HCT116 (cell line): ENCODE measurements around the gene NUMA1.

Experiments
- CEBPB ChIP-seq: IDR thresholded peaks from 2 replicates; pipeline ENCODE4 v1.6.1; 2012; ENCODE audit warnings: low read depth
- CTCF ChIP-seq, 3 experiments: fragments of 200-600 bp in 1 of 3; sonication (generic) in 1 of 3; IDR thresholded peaks in 2 of 3; conservative IDR thresholded peaks in 1 of 3; 2 replicates each; pipeline ENCODE4 v1.5.1; 2012 to 2017; ENCODE audit warnings: low read depth in 2 of 3, low read length in 2 of 3, antibody characterized with exemption in 1 of 3, borderline replicate concordance in 1 of 3, control low read depth in 1 of 3, mild to moderate bottlenecking in 1 of 3, mixed read lengths in 1 of 3, mixed run types in 1 of 3, moderate library complexity in 1 of 3; ENCODE audit not compliant: insufficient read depth in 1 of 3
- ELF1 ChIP-seq: IDR thresholded peaks from 2 replicates; pipeline ENCODE4 v1.6.1; 2012; ENCODE audit warnings: low read depth, borderline replicate concordance
- EZH2phosphoT487 ChIP-seq: fragments of 200-600 bp; IDR thresholded peaks from 2 replicates; pipeline ENCODE4 v1.6.1; 2018; ENCODE audit warnings: antibody characterized with exemption, borderline replicate concordance
- JUND ChIP-seq: IDR thresholded peaks from 2 replicates; pipeline ENCODE4 v1.6.1; 2012
- MAX ChIP-seq: IDR thresholded peaks from 2 replicates; pipeline ENCODE4 v1.6.1; 2012
- POLR2A ChIP-seq: IDR thresholded peaks from 2 replicates; pipeline ENCODE4 v1.7.0; 2011; ENCODE audit warnings: borderline replicate concordance; ENCODE audit not compliant: insufficient read depth, insufficient read length; ENCODE audit errors: extremely low read depth
- POLR2AphosphoS5 ChIP-seq: IDR thresholded peaks from 2 replicates; pipeline ENCODE4 v1.6.1; 2011; ENCODE audit warnings: mild to moderate bottlenecking, low read depth, low read length, moderate library complexity
- SRF ChIP-seq: IDR thresholded peaks from 2 replicates; pipeline ENCODE4 v1.6.1; 2012; ENCODE audit warnings: low read depth
- TCF7L2 ChIP-seq: IDR thresholded peaks from 2 replicates; pipeline ENCODE4 v1.7.0; 2011; ENCODE audit warnings: borderline replicate concordance, inconsistent platforms; ENCODE audit not compliant: insufficient read depth, insufficient read length; ENCODE audit errors: extremely low read depth
- YY1 ChIP-seq: IDR thresholded peaks from 2 replicates; pipeline ENCODE4 v1.6.1; 2011; ENCODE audit warnings: low read length, low read depth, moderate library complexity, mild to moderate bottlenecking; ENCODE audit not compliant: insufficient replicate concordance; ENCODE audit errors: extremely low read depth
- ZFX ChIP-seq: fragments of 450-650 bp; IDR thresholded peaks from 2 replicates; pipeline ENCODE4 v1.6.1; 2017

GRCh38 chr11:72100009-72100408 is 19.7 kb upstream of the NUMA1 start:
- TF ChIP-seq POLR2A = no peak
- no peak for TF ChIP-seq ZFX
- no peak for TF ChIP-seq ELF1
- no peak for TF ChIP-seq CEBPB
- TF ChIP-seq CTCF (IDR thresholded peaks at IDR 0.05 in 2 of 3, conservative IDR thresholded peaks at IDR 0.05 in 1 of 3; ENCODE audit: borderline replicate concordance in 1 of 3, insufficient read depth in 1 of 3, low read depth in 2 of 3, low read length in 2 of 3) = no peak
- TF ChIP-seq SRF = no peak
- TF ChIP-seq JUND = no peak
- no peak for TF ChIP-seq POLR2AphosphoS5
- TF ChIP-seq TCF7L2 = no peak
- TF ChIP-seq EZH2phosphoT487 = no peak
- no peak for TF ChIP-seq MAX
- TF ChIP-seq YY1 = no peak
